Peyer's patch (tissue), 4 donors: ENCODE data around the gene VWA5B1.

ENCODE experiments used
- POLR2A ChIP-seq, 2 donors: fragments of 450-650 bp; IDR thresholded peaks; one replicate each; pipeline ENCODE4 v1.5.1; 2017; ENCODE audit warnings: antibody characterized with exemption in 2 of 2, mild to moderate bottlenecking in 2 of 2, moderate library complexity in 2 of 2
- TF ChIP-seq, protein P1 (sequence below), 6 experiments: fragments of 450-650 bp in 4 of 6; fragments of 200-600 bp in 2 of 6; sonication (generic) in 1 of 6; IDR thresholded peaks; one replicate each; pipeline ENCODE4 v1.5.1; 2017 to 2019; ENCODE audit warnings: antibody characterized with exemption in 6 of 6, mild to moderate bottlenecking in 3 of 6, moderate library complexity in 1 of 6

DNA sequence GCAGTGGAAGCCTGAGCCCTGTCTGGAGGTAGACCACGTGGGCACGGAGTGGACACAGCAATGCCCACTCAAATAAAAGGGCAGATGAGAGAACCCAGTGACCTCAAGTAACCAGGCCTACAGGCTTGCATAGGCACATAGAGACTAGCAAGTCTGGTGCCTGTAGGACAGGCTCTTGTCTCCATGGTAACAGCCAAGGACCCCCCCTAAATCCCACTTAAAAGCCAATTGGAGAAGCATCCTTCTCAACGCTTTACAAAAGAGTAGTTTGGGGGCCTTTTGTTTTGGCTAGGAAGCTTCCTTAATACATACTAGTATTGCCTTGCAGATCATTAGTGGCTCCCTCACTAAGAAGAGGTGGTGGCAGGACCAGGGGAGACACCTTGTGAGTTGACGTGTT, 63.9 kb downstream of the VWA5B1 start:
- TF ChIP-seq, protein P1, sequence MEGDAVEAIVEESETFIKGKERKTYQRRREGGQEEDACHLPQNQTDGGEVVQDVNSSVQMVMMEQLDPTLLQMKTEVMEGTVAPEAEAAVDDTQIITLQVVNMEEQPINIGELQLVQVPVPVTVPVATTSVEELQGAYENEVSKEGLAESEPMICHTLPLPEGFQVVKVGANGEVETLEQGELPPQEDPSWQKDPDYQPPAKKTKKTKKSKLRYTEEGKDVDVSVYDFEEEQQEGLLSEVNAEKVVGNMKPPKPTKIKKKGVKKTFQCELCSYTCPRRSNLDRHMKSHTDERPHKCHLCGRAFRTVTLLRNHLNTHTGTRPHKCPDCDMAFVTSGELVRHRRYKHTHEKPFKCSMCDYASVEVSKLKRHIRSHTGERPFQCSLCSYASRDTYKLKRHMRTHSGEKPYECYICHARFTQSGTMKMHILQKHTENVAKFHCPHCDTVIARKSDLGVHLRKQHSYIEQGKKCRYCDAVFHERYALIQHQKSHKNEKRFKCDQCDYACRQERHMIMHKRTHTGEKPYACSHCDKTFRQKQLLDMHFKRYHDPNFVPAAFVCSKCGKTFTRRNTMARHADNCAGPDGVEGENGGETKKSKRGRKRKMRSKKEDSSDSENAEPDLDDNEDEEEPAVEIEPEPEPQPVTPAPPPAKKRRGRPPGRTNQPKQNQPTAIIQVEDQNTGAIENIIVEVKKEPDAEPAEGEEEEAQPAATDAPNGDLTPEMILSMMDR (IDR thresholded peaks at IDR 0.05), result no peak
- TF ChIP-seq POLR2A (IDR thresholded peaks at IDR 0.05), result no peak
